Endothelial cell of umbilical vein (primary cell): ENCODE measurements around the gene MROH7. TPM values are rescaled to one million over a fixed set of nuclear protein-coding genes. Genes with fewer than 3 reads are reported as not detected.

Experiments used
- BruUV-seq: library from RNA; stranded (reverse); fragments of 400-500 nt; replicated peaks from 2 replicates; lab custom pipeline; 2021; lab: Mats Ljungman, UMichigan
- CTCF ChIA-PET: fragments of 300-600, 350-600 bp; sonication (Branson Sonifier 250); formaldehyde crosslinking; loops from one replicate; lab custom pipeline; 2021; ENCODE audit warnings: antibody characterized with exemption, inconsistent platforms; lab: Charles Lee
- POLR2A ChIA-PET: fragments of 300-600, 350-600 bp; sonication (Branson Sonifier 250); formaldehyde crosslinking; loops from one replicate; lab custom pipeline; 2021; ENCODE audit warnings: antibody characterized with exemption, inconsistent platforms; lab: Charles Lee
- DNase-seq: peaks from one replicate; pipeline ENCODE4 v3.0.0-alpha.2; 2011; ENCODE audit warnings: low read depth, low spot score
- FAIRE-seq: peaks from 2 replicates; lab custom pipeline; 2011; peaks lifted over from hg19 to GRCh38; lab: Jason Lieb, UNC
- H2AFZ ChIP-seq: 2 replicates; pipeline ENCODE4 v1.6.0; 2012; ENCODE audit warnings: low read depth, low read length, control low read depth, inconsistent platforms
- H3K27ac ChIP-seq: 2 replicates; pipeline ENCODE4 v1.5.1; 2011; ENCODE audit warnings: low read depth, mild to moderate bottlenecking, control low read depth, low read length, moderate library complexity; ENCODE audit not compliant: insufficient read depth
- H3K27me3 ChIP-seq, 2 experiments: 2 replicates each; pipeline versions ENCODE4 v1.6.0 to v1.6.1; 2011; ENCODE audit warnings: low read length in 2 of 2, mixed read lengths in 1 of 2; ENCODE audit not compliant: control insufficient read depth in 2 of 2, insufficient read depth in 2 of 2
- H3K36me3 ChIP-seq, 2 experiments: 2 replicates in 1 of 2; 3 replicates in 1 of 2; pipeline ENCODE4 v1.5.1; 2011; ENCODE audit warnings: low read length in 2 of 2, mild to moderate bottlenecking in 1 of 2, moderate library complexity in 1 of 2; ENCODE audit not compliant: control insufficient read depth in 2 of 2, insufficient read depth in 2 of 2; ENCODE audit errors: extremely low read depth in 1 of 2
- H3K4me1 ChIP-seq: 3 replicates; pipeline ENCODE4 v1.5.1; 2011; ENCODE audit warnings: mild to moderate bottlenecking, low read length; ENCODE audit not compliant: control insufficient read depth, insufficient read depth; ENCODE audit errors: extremely low read depth
- H3K4me2 ChIP-seq: 2 replicates; pipeline ENCODE4 v1.6.1; 2011; ENCODE audit warnings: low read length, control low read depth, mixed read lengths; ENCODE audit not compliant: insufficient read depth
- H3K4me3 ChIP-seq, 3 experiments: fragments of 200-600 bp in 1 of 3; sonication (generic), shearing (Covaris generic) in 1 of 3; replicated peaks in 1 of 3; 2 replicates each; pipeline ENCODE4 v1.5.1; 2011 to 2016; ENCODE audit warnings: control low read depth in 3 of 3, low read length in 3 of 3, mild to moderate bottlenecking in 2 of 3, inconsistent platforms in 1 of 3, low read depth in 1 of 3, moderate library complexity in 1 of 3; ENCODE audit not compliant: insufficient read depth in 1 of 3
- H3K79me2 ChIP-seq: 2 replicates; pipeline ENCODE4 v1.6.0; 2012; ENCODE audit warnings: low read length, inconsistent platforms; ENCODE audit not compliant: control insufficient read depth, insufficient read depth
- H3K9ac ChIP-seq: replicated peaks from 2 replicates; pipeline ENCODE3; 2011; ENCODE audit warnings: low read length, control low read depth; ENCODE audit not compliant: insufficient read depth; ENCODE audit errors: extremely low read depth
- H3K9me1 ChIP-seq: replicated peaks from 3 replicates; pipeline ENCODE4 v1.6.0; 2011; ENCODE audit warnings: mild to moderate bottlenecking, low read length; ENCODE audit not compliant: control insufficient read depth, insufficient read depth; ENCODE audit errors: extremely low read depth
- H3K9me3 ChIP-seq: replicated peaks from 2 replicates; pipeline ENCODE4 v1.5.1; 2012; ENCODE audit warnings: low read length, inconsistent platforms; ENCODE audit not compliant: control insufficient read depth, insufficient read depth
- H4K20me1 ChIP-seq: replicated peaks from 2 replicates; pipeline ENCODE3; 2011; ENCODE audit warnings: mild to moderate bottlenecking, low read length; ENCODE audit not compliant: control insufficient read depth, insufficient read depth; ENCODE audit errors: extremely low read depth
- EZH2 ChIP-seq: IDR thresholded peaks from 2 replicates; pipeline ENCODE4 v1.6.1; 2012; ENCODE audit warnings: borderline replicate concordance, low read depth, mild to moderate bottlenecking, moderate library complexity, low read length, inconsistent platforms; ENCODE audit not compliant: severe bottlenecking
- FOS ChIP-seq: IDR thresholded peaks from 2 replicates; pipeline ENCODE4 v1.6.1; 2011; ENCODE audit warnings: mild to moderate bottlenecking, low read length, moderate library complexity, borderline replicate concordance; ENCODE audit not compliant: insufficient read depth
- GATA2 ChIP-seq: IDR thresholded peaks from 2 replicates; pipeline ENCODE4 v1.7.0; 2011; ENCODE audit warnings: low read depth, mild to moderate bottlenecking, moderate library complexity, mixed read lengths, low read length; ENCODE audit not compliant: insufficient read length, insufficient read depth
- JUN ChIP-seq: IDR thresholded peaks from 2 replicates; pipeline ENCODE4 v1.6.1; 2011; ENCODE audit warnings: borderline replicate concordance, low read depth; ENCODE audit not compliant: insufficient read length, insufficient read depth
- MYC ChIP-seq: IDR thresholded peaks from one replicate; pipeline ENCODE4 v1.6.1; 2011; ENCODE audit warnings: mild to moderate bottlenecking, low read depth, low read length
- POLR2A ChIP-seq: IDR thresholded peaks from 2 replicates; pipeline ENCODE4 v1.6.1; 2012; ENCODE audit warnings: low read depth, mild to moderate bottlenecking, control low read depth, low read length
- POLR2AphosphoS5 ChIP-seq: IDR thresholded peaks from 2 replicates; pipeline ENCODE4 v1.6.1; 2012; ENCODE audit warnings: low read depth, mild to moderate bottlenecking, control low read depth, low read length, moderate library complexity; ENCODE audit not compliant: insufficient read depth
- dilution Hi-C: fragments of 300-500 bp; cut with MboI; formaldehyde crosslinking; loops from one replicate; pipeline ENCODE4 v1.15.0; 2019; ENCODE audit warnings: low sequenced_read_pairs; ENCODE audit not compliant: extremely low pct_ligation_motif_present
- intact Hi-C: fragments of 100-400 bp; cut with micrococcal nuclease; formaldehyde crosslinking; loops from one replicate; pipeline ENCODE4 v1.10.0; 2022
- polyA plus RNA-seq, 4 experiments: library from polyadenylated mRNA; depleted of rRNA in 3 of 4; stranded (reverse) in 3 of 4; unstranded in 1 of 4; fragments of >200 nt; gene quantifications; 2 replicates each; pipeline versions ENCODE4 v1.2.1 to v1.2.3, GENCODE V29; 2011 to 2012; ENCODE audit warnings: missing spikeins in 1 of 4
- total RNA-seq: library from RNA; stranded (reverse); gene quantifications from 2 replicates; pipeline ENCODE4 v1.2.3, GENCODE V29; 2021
- TF ChIP-seq, protein P1 (sequence below), 2 donors: IDR thresholded peaks; 1 replicate in 1 of 2; 2 replicates in 1 of 2; pipeline ENCODE4 v1.5.1; 2011; ENCODE audit warnings: low read length in 2 of 2, mild to moderate bottlenecking in 2 of 2, moderate library complexity in 2 of 2, control low read depth in 1 of 2, inconsistent platforms in 1 of 2, low read depth in 1 of 2; ENCODE audit not compliant: insufficient read depth in 1 of 2; ENCODE audit errors: extremely low read depth in 1 of 2
- TF ChIP-seq, protein P2 (sequence below): IDR thresholded peaks from 2 replicates; pipeline ENCODE4 v1.6.1; 2011; ENCODE audit not compliant: insufficient read depth, insufficient read length

The MROH7 gene
- total and polyA plus RNA-seq, 2 donors (not counting 3 experiments of a cell fraction or from before 2014, with no cell fraction given) = 0.06 to 0.24 TPM

DNA sequence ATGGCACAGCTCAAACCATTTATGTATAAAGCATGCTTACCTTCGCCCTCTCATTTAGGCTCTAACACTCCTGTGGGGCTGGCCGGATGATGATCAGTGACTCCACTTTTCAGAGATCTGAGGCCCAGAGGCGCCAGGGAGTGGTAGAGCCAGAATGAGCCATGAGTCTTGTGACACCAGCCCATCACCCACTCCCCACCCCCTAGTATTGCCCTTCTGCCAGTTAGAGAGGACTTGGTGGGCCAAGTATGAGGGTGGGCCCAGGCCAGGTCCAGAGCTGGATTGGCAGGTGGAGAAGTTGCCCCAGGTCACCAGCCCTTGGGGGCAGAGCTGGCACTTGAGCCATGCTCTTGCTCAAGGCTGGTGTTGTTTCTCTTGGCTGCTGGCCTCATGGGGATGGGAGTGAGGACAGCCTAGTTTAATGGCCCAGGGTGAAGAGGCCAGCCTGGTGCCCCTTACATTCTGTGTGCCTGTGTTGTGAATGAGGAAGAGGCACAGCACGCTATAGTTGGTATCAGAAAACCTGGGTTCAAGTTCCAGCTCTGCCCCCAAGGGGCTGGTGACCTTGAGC lies 43.8 kb downstream of the MROH7 start:
- Histone ChIP-seq H3K9me3 (no peaks in the 10 kb centered on the region), H3K4me1 (no peaks in the 10 kb centered on the region), H3K9ac (no peak overlapping the region), H3K36me3 (no peaks in the 10 kb centered on the region), H4K20me1 (no peaks in the 10 kb centered on the region), H3K79me2 (no peaks in the 10 kb centered on the region), H2AFZ (no peak overlapping the region), H3K4me3 (no peak overlapping the region), H3K27ac (no peak overlapping the region), H3K9me1 (no peaks in the 10 kb centered on the region), H3K4me2 (no peak overlapping the region), H3K27me3 (peaks cover 0 to 2% of the 10 kb centered on the region in 2 experiments)
- dilution Hi-C loops = no loop called here
- intact Hi-C loops = no loop called here
- TF ChIP-seq POLR2A = no peak
- TF ChIP-seq, protein P1, sequence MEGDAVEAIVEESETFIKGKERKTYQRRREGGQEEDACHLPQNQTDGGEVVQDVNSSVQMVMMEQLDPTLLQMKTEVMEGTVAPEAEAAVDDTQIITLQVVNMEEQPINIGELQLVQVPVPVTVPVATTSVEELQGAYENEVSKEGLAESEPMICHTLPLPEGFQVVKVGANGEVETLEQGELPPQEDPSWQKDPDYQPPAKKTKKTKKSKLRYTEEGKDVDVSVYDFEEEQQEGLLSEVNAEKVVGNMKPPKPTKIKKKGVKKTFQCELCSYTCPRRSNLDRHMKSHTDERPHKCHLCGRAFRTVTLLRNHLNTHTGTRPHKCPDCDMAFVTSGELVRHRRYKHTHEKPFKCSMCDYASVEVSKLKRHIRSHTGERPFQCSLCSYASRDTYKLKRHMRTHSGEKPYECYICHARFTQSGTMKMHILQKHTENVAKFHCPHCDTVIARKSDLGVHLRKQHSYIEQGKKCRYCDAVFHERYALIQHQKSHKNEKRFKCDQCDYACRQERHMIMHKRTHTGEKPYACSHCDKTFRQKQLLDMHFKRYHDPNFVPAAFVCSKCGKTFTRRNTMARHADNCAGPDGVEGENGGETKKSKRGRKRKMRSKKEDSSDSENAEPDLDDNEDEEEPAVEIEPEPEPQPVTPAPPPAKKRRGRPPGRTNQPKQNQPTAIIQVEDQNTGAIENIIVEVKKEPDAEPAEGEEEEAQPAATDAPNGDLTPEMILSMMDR (IDR thresholded peaks at IDR 0.05; ENCODE audit: extremely low read depth in 1 of 2, insufficient read depth in 1 of 2, low read depth in 1 of 2, low read length in 2 of 2) = no peak
- TF ChIP-seq MYC = no peak
- FAIRE-seq (no peak), DNase-seq (no peak)
- no TSS peak for BruUV-seq
- ChIA-PET CTCF (no interaction called here), POLR2A (no interaction called here)

DNA sequence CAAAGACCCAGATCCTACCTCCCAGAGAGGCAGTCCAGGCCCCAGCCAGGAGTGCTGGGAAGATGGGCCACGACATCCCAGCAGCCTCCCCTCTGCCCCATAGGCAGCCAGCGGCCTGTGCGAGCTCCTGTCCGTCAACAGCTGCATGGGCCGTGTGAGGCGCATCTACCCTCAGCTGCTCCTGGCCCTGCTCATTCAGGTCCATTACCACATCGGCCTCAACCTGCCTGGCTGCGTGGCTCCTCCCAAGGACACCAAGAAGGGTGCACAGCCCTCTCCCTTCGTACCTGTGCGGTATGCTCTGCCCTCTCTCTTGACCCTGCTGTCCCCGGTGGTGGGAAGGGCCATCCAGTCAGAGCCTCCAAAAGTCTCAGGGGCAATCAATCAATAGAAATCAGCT lies 44.6 kb downstream of the MROH7 start:
- dilution Hi-C loops = no loop called here
- no peak for FAIRE-seq

More for the DNA sequence above, 44.6 kb downstream of the MROH7 start:
- Histone ChIP-seq H3K4me2 (no peak overlapping the region), H4K20me1 (no peaks in the 10 kb centered on the region), H3K36me3 (no peaks in the 10 kb centered on the region), H3K9me3 (no peaks in the 10 kb centered on the region), H3K4me3 (no peak overlapping the region), H3K9ac (no peak overlapping the region), H3K27me3 (peaks cover 0 to 2% of the 10 kb centered on the region in 2 experiments), H2AFZ (no peak overlapping the region), H3K9me1 (no peaks in the 10 kb centered on the region), H3K27ac (no peak overlapping the region), H3K79me2 (no peaks in the 10 kb centered on the region), H3K4me1 (no peaks in the 10 kb centered on the region)
- TF ChIP-seq FOS (no peak), MYC (no peak), POLR2AphosphoS5 (no peak), JUN (no peak), EZH2 (no peak), GATA2 (no peak), POLR2A (no peak)
- TF ChIP-seq, protein P2, sequence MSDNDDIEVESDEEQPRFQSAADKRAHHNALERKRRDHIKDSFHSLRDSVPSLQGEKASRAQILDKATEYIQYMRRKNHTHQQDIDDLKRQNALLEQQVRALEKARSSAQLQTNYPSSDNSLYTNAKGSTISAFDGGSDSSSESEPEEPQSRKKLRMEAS = no peak
- TF ChIP-seq, protein P1 (IDR thresholded peaks at IDR 0.05; ENCODE audit: extremely low read depth in 1 of 2, insufficient read depth in 1 of 2, low read depth in 1 of 2, low read length in 2 of 2) = no peak
- no peak for DNase-seq
- intact Hi-C loops = no loop called here
- BruUV-seq = no TSS peak
- ChIA-PET POLR2A (no interaction called here), CTCF (no interaction called here)
